ENCODE data around the gene ZNF428.

DNA sequence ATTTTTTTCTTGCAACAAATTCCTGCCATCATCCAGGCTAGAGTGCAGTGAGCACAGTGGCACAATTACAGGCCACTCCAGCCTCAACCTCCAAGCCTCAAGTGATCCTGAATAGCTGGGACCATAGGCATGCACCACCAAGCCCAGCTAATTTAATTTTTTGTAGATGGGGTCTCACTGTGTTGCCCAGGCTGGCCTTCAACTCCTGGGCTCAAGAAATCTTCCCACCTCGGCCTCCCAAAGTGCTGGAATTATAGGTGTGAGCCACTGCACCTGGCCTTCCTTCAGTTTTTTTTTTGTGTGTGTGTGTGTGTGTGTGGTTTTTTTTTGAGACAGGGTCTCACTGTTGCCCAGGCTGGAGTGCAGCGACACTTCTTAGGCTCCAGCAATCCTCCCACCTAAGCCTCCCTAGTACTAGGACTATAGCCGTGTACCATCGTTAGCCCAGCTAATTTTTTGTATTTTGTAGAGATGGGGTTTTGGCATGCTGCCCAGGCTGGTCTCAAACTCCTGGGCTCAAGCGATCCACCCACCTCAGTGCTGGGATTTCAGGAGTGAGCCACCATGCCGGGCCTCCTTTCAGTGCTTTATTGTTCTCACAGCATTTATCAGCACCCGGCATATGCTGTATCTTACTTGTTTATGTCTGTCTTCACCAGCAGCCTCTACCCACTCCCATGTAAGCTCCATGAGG, 13.4 kb downstream of the ZNF428 start:
- no peak for TF ChIP-seq EP300 (IDR thresholded peaks at IDR 0.05; ENCODE audit: low read depth)
- TF ChIP-seq, protein P1, sequence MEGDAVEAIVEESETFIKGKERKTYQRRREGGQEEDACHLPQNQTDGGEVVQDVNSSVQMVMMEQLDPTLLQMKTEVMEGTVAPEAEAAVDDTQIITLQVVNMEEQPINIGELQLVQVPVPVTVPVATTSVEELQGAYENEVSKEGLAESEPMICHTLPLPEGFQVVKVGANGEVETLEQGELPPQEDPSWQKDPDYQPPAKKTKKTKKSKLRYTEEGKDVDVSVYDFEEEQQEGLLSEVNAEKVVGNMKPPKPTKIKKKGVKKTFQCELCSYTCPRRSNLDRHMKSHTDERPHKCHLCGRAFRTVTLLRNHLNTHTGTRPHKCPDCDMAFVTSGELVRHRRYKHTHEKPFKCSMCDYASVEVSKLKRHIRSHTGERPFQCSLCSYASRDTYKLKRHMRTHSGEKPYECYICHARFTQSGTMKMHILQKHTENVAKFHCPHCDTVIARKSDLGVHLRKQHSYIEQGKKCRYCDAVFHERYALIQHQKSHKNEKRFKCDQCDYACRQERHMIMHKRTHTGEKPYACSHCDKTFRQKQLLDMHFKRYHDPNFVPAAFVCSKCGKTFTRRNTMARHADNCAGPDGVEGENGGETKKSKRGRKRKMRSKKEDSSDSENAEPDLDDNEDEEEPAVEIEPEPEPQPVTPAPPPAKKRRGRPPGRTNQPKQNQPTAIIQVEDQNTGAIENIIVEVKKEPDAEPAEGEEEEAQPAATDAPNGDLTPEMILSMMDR (IDR thresholded peaks at IDR 0.05), result no peak

All from transverse colon (tissue), 3 donors.